HEK293 (cell line): ENCODE measurements around the gene NDST1.

Source experiments
- CTCF ChIA-PET: fragments of 350-600 bp; formaldehyde crosslinking; extraction: SDS; loops from one replicate; lab custom pipeline; 2021; ENCODE audit warnings: antibody characterized with exemption; lab: Yijun Ruan, JAX
- POLR2A ChIA-PET: fragments of 300-600 bp; formaldehyde crosslinking; extraction: SDS; loops from one replicate; lab custom pipeline; 2020; ENCODE audit warnings: antibody characterized with exemption, inconsistent platforms; lab: Yijun Ruan, JAX
- H3K27ac ChIP-seq: fragments of 200-500 bp; sonication (Bioruptor generic); 2 replicates; pipeline ENCODE4 v1.5.1; 2014; ENCODE audit warnings: low read depth, low read length, control low read depth, inconsistent platforms; ENCODE audit errors: extremely low read depth
- H3K36me3 ChIP-seq, 2 experiments: fragments of 200-500 bp in 1 of 2; sonication (Bioruptor generic) in 1 of 2; 1 replicate in 1 of 2; 2 replicates in 1 of 2; pipeline ENCODE4 v1.5.1; 2014 to 2017; ENCODE audit warnings: inconsistent platforms in 2 of 2, low read length in 2 of 2; ENCODE audit not compliant: control insufficient read depth in 2 of 2, insufficient read depth in 1 of 2
- H3K4me1 ChIP-seq: fragments of 200-500 bp; sonication (Bioruptor generic); 2 replicates; pipeline ENCODE4 v1.5.1; 2014; ENCODE audit warnings: mild to moderate bottlenecking, low read length, inconsistent platforms; ENCODE audit not compliant: control insufficient read depth, insufficient read depth
- H3K4me3 ChIP-seq: 2 replicates; pipeline ENCODE4 v1.5.1; 2011; ENCODE audit warnings: low read depth, mild to moderate bottlenecking, control low read depth, low read length, moderate library complexity
- H3K9me3 ChIP-seq: fragments of 200-500 bp; sonication (Bioruptor generic); 2 replicates; pipeline ENCODE4 v1.5.1; 2014; ENCODE audit warnings: low read depth, low read length, inconsistent platforms; ENCODE audit not compliant: control insufficient read depth, insufficient read depth
- HOXC10 ChIP-seq: sonication (generic); formaldehyde crosslinking; IDR thresholded peaks from 2 replicates; pipeline ENCODE4 v1.8.1; 2023; ENCODE audit warnings: mild to moderate bottlenecking, missing genetic modification reagents
- HOXD13 ChIP-seq: sonication (generic); formaldehyde crosslinking; IDR thresholded peaks from 2 replicates; pipeline ENCODE4 v1.8.0; 2022; ENCODE audit warnings: missing genetic modification reagents, borderline replicate concordance
- ZBTB1 ChIP-seq: fragments of 450-650 bp; formaldehyde crosslinking; IDR thresholded peaks from 2 replicates; pipeline ENCODE4 v1.5.1; 2016; ENCODE audit warnings: missing biosample characterization, missing genetic modification characterization
- ZBTB21 ChIP-seq: fragments of 450-650 bp; formaldehyde crosslinking; IDR thresholded peaks from 2 replicates; pipeline ENCODE4 v1.5.1; 2017; ENCODE audit warnings: missing biosample characterization, missing genetic modification characterization
- ZNF132 ChIP-seq: fragments of 450-650 bp; formaldehyde crosslinking; IDR thresholded peaks from 2 replicates; pipeline ENCODE4 v1.5.1; 2017; ENCODE audit warnings: missing biosample characterization, missing genetic modification characterization, borderline replicate concordance
- ZNF146 ChIP-seq: fragments of 450-650 bp; formaldehyde crosslinking; IDR thresholded peaks from 2 replicates; pipeline ENCODE4 v1.5.1; 2016; ENCODE audit warnings: missing biosample characterization, missing genetic modification characterization
- ZNF16 ChIP-seq: fragments of 450-650 bp; formaldehyde crosslinking; IDR thresholded peaks from 2 replicates; pipeline ENCODE4 v1.5.1; 2016; ENCODE audit warnings: low read depth, missing biosample characterization, missing genetic modification characterization
- ZNF23 ChIP-seq: fragments of 450-650 bp; formaldehyde crosslinking; IDR thresholded peaks from 2 replicates; pipeline ENCODE4 v1.5.1; 2016; ENCODE audit warnings: missing biosample characterization, missing genetic modification characterization, borderline replicate concordance
- ZNF311 ChIP-seq: fragments of 450-650 bp; formaldehyde crosslinking; IDR thresholded peaks from 2 replicates; pipeline ENCODE4 v1.5.1; 2017; ENCODE audit warnings: missing biosample characterization, missing genetic modification characterization, borderline replicate concordance
- ZNF341 ChIP-seq: fragments of 450-650 bp; formaldehyde crosslinking; IDR thresholded peaks from 2 replicates; pipeline ENCODE4; 2016; ENCODE audit warnings: low read depth, missing biosample characterization, missing genetic modification characterization
- ZNF416 ChIP-seq: fragments of 450-650 bp; formaldehyde crosslinking; IDR thresholded peaks from 2 replicates; pipeline ENCODE4 v1.5.1; 2016; ENCODE audit warnings: missing biosample characterization, missing genetic modification characterization
- ZNF664 ChIP-seq: fragments of 450-650 bp; formaldehyde crosslinking; IDR thresholded peaks from 2 replicates; pipeline ENCODE4 v1.5.1; 2016; ENCODE audit warnings: missing biosample characterization, missing genetic modification characterization
- ZNF792 ChIP-seq: fragments of 450-650 bp; formaldehyde crosslinking; IDR thresholded peaks from 2 replicates; pipeline ENCODE4 v1.5.1; 2016; ENCODE audit warnings: missing biosample characterization, missing genetic modification characterization
- TF ChIP-seq, protein P1 (sequence below): fragments of 450-650 bp; IDR thresholded peaks from 2 replicates; pipeline ENCODE4 v1.5.1; 2018; ENCODE audit warnings: missing biosample characterization, mild to moderate bottlenecking, missing genetic modification characterization
- TF ChIP-seq, protein P2 (sequence below): fragments of 450-650 bp; formaldehyde crosslinking; IDR thresholded peaks from 2 replicates; pipeline ENCODE4 v1.5.1; 2017; ENCODE audit warnings: missing biosample characterization, missing genetic modification characterization
- TF ChIP-seq, protein P3 (sequence below): fragments of 450-650 bp; formaldehyde crosslinking; IDR thresholded peaks from 2 replicates; pipeline ENCODE4 v1.5.1; 2016; ENCODE audit warnings: missing biosample characterization, missing genetic modification characterization
- TF ChIP-seq, protein P4 (sequence below): fragments of 450-650 bp; formaldehyde crosslinking; IDR thresholded peaks from 2 replicates; pipeline ENCODE4; 2016; ENCODE audit warnings: missing biosample characterization, missing genetic modification characterization
- TF ChIP-seq, protein P5 (sequence below): fragments of 450-650 bp; formaldehyde crosslinking; IDR thresholded peaks from 2 replicates; pipeline ENCODE4 v1.5.1; 2016; ENCODE audit warnings: missing biosample characterization, missing genetic modification characterization
- TF ChIP-seq, protein P6 (sequence below): fragments of 450-650 bp; formaldehyde crosslinking; IDR thresholded peaks from 2 replicates; pipeline ENCODE4 v1.5.1; 2016; ENCODE audit warnings: missing biosample characterization, missing genetic modification characterization

Gene NDST1

DNA sequence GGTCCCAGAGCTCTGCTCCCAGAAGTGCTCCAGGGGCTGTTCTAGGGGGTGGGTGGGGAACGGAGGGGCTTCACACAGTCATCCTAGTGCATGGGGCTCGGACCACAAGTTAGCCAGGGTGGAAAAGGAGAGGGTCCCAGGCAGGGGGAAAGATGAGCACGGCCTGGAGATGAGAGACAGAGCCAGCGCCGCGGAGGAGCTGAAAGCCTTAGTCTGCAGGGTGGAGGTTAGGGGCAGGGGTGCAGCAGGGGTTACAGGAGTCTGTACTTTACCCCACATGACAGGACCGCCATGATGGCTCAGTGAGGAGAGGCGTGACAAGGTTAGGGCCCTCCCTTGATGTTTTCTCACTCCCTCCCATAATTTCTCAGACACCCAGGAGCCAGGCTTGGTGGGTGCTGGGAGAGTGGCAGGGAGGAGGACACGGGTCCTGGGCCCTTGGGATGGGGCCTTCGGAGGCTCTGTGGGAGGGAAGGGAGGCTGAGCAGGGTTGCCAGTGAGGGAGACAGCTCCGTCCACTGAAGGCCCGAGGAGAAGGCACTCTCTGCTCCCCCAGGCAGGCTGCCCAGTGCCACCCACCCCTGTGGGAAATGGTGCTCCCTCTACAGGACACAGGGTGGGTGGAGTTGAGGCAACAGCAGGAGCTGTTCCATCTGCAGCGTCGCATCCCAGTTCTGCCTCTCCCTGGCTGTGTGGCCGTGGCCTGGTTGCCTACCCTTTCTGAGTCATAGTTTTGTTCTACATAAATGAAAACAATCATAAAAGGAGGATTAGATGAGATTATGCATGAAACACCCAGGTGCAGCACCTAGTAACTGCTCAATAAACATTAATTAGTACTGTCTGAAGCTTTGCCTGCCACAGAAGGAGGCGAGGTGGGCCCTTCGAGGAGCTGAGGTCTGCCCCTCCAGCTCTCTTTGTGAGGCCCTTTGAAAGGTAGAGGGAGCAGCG lies 66.2 kb downstream of the NDST1 start:
- Histone ChIP-seq H3K27ac (no peak overlapping the region), H3K36me3 (no peaks in the 10 kb centered on the region), H3K9me3 (no peaks in the 10 kb centered on the region), H3K4me3 (no peak overlapping the region), H3K4me1 (no peaks in the 10 kb centered on the region)
- CTCF ChIA-PET: interaction anchor here (0.5 to 2.1 kb wide), 12 partner anchors 9 to 431 kb away, joined by 3 to 6 read pairs (median 4); no protein-coding TSS in a partner anchor
- POLR2A ChIA-PET: interaction anchor here (0.8 kb wide), 1 partner anchor 18 kb away, joined by 3 read pairs; no protein-coding TSS in a partner anchor
- TF ChIP-seq ZNF416 (tag by site-specific recombination): no peak
- TF ChIP-seq, protein P1, sequence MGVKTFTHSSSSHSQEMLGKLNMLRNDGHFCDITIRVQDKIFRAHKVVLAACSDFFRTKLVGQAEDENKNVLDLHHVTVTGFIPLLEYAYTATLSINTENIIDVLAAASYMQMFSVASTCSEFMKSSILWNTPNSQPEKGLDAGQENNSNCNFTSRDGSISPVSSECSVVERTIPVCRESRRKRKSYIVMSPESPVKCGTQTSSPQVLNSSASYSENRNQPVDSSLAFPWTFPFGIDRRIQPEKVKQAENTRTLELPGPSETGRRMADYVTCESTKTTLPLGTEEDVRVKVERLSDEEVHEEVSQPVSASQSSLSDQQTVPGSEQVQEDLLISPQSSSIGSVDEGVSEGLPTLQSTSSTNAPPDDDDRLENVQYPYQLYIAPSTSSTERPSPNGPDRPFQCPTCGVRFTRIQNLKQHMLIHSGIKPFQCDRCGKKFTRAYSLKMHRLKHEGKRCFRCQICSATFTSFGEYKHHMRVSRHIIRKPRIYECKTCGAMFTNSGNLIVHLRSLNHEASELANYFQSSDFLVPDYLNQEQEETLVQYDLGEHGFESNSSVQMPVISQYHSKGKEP (tag by site-specific recombination): 0 out of 2 replicates have a peak, but pooled peaks have one; percentile 26
- TF ChIP-seq ZNF341: peak; percentile 80
- TF ChIP-seq HOXC10 (CRISPR knock-in tag): no peak
- TF ChIP-seq, protein P2, sequence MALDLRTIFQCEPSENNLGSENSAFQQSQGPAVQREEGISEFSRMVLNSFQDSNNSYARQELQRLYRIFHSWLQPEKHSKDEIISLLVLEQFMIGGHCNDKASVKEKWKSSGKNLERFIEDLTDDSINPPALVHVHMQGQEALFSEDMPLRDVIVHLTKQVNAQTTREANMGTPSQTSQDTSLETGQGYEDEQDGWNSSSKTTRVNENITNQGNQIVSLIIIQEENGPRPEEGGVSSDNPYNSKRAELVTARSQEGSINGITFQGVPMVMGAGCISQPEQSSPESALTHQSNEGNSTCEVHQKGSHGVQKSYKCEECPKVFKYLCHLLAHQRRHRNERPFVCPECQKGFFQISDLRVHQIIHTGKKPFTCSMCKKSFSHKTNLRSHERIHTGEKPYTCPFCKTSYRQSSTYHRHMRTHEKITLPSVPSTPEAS: no peak
- TF ChIP-seq ZNF23 (tag by site-specific recombination): no peak
- TF ChIP-seq, protein P3, sequence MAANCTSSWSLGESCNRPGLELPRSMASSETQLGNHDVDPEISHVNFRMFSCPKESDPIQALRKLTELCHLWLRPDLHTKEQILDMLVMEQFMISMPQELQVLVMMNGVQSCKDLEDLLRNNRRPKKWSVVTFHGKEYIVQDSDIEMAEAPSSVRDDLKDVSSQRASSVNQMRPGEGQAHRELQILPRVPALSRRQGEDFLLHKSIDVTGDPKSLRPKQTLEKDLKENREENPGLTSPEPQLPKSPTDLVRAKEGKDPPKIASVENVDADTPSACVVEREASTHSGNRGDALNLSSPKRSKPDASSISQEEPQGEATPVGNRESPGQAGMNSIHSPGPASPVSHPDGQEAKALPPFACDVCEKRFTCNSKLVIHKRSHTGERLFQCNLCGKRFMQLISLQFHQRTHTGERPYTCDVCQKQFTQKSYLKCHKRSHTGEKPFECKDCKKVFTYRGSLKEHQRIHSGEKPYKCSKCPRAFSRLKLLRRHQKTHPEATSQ (tag by site-specific recombination): no peak
- TF ChIP-seq, protein P4, sequence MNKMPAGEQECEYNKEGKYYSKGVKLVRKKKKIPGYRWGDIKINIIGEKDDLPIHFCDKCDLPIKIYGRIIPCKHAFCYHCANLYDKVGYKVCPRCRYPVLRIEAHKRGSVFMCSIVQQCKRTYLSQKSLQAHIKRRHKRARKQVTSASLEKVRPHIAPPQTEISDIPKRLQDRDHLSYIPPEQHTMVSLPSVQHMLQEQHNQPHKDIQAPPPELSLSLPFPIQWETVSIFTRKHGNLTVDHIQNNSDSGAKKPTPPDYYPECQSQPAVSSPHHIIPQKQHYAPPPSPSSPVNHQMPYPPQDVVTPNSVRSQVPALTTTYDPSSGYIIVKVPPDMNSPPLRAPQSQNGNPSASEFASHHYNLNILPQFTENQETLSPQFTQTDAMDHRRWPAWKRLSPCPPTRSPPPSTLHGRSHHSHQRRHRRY (tag by site-specific recombination): no peak
- peak; percentile 94 for TF ChIP-seq ZNF664 (tag by site-specific recombination)

DNA sequence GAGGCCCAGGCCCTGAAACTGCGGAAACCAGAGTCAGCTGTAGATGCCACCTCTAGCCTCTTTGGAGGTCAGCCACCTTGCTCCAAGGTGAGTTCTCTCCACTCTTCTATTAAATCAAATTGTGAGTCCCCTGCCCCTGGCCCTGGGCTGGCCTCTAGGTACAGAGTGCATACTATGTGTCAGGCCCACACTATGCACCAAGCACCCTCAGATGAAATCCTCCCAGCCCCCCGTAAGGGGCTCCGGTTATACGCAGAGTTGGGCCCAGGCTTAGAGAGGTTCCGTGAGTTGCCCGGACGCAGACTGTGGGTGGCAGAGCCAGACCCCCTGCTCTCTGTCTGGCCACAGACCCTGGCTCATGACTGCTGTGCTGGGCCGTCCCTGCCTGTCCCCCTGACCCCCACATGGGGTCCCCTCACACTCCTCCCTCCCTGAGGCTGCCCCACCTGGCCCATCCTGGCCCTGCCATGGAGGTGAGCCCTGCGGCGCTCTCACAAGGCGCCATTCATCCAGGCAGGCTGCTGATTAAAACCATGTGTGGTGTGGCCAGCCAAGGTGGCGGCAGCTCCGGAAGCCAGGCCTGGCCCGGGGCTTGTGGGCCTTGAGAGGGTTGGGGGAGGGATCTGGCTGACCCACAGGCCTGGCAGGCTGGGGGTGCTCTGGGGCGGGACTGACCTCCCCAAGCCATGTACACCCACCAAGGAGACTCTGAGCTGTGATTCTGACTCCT lies 67.1 kb downstream of the NDST1 start:
- no peaks in the 10 kb centered on the region for H3K9me3 ChIP-seq
- ChIA-PET POLR2A (no interaction called here), CTCF (interaction anchor here (0.5 to 2.1 kb wide), 7 partner anchors 14 to 430 kb away, joined by 3 to 6 read pairs (median 3); no protein-coding TSS in a partner anchor)
- no peaks in the 10 kb centered on the region for H3K4me1 ChIP-seq
- H3K4me3 ChIP-seq: no peak overlapping the region
- no peak overlapping the region for H3K27ac ChIP-seq
- no peaks in the 10 kb centered on the region for H3K36me3 ChIP-seq
- TF ChIP-seq ZBTB1 (tag by site-specific recombination) (no peak), ZBTB21 (tag by site-specific recombination) (no peak), ZNF311 (tag by site-specific recombination) (no peak), HOXD13 (CRISPR knock-in tag) (no peak), ZNF16 (tag by site-specific recombination) (no peak), ZNF146 (tag by site-specific recombination) (no peak), ZNF792 (tag by site-specific recombination) (no peak), ZNF23 (tag by site-specific recombination) (no peak), ZNF132 (tag by site-specific recombination) (no peak)
- TF ChIP-seq, protein P1 (tag by site-specific recombination): no peak
- TF ChIP-seq, protein P5, sequence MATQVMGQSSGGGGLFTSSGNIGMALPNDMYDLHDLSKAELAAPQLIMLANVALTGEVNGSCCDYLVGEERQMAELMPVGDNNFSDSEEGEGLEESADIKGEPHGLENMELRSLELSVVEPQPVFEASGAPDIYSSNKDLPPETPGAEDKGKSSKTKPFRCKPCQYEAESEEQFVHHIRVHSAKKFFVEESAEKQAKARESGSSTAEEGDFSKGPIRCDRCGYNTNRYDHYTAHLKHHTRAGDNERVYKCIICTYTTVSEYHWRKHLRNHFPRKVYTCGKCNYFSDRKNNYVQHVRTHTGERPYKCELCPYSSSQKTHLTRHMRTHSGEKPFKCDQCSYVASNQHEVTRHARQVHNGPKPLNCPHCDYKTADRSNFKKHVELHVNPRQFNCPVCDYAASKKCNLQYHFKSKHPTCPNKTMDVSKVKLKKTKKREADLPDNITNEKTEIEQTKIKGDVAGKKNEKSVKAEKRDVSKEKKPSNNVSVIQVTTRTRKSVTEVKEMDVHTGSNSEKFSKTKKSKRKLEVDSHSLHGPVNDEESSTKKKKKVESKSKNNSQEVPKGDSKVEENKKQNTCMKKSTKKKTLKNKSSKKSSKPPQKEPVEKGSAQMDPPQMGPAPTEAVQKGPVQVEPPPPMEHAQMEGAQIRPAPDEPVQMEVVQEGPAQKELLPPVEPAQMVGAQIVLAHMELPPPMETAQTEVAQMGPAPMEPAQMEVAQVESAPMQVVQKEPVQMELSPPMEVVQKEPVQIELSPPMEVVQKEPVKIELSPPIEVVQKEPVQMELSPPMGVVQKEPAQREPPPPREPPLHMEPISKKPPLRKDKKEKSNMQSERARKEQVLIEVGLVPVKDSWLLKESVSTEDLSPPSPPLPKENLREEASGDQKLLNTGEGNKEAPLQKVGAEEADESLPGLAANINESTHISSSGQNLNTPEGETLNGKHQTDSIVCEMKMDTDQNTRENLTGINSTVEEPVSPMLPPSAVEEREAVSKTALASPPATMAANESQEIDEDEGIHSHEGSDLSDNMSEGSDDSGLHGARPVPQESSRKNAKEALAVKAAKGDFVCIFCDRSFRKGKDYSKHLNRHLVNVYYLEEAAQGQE (tag by site-specific recombination): no peak
- TF ChIP-seq, protein P6, sequence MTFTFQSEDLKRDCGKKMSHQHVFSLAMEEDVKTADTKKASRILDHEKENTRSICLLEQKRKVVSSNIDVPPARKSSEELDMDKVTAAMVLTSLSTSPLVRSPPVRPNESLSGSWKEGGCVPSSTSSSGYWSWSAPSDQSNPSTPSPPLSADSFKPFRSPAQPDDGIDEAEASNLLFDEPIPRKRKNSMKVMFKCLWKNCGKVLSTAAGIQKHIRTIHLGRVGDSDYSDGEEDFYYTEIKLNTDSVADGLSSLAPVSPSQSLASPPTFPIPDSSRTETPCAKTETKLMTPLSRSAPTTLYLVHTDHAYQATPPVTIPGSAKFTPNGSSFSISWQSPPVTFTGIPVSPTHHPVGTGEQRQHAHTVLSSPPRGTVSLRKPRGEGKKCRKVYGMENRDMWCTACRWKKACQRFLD (tag by site-specific recombination): no peak
